HCT116 (cell line): ENCODE measurements around the gene KLF2.

Experiments used
- EGR1 ChIP-seq: IDR thresholded peaks from 2 replicates; pipeline ENCODE4 v1.6.1; 2012; ENCODE audit warnings: low read depth
- EZH2 ChIP-seq: fragments of 200-600 bp; sonication (generic); IDR thresholded peaks from 2 replicates; pipeline ENCODE4 v1.6.1; 2017; ENCODE audit warnings: antibody characterized with exemption, mixed run types

- TF ChIP-seq EGR1 (no peak), EZH2 (no peak)
These were observed 36.6 kb downstream of the KLF2 start for GRCh38 chr19:16361254-16361653.
